Left cardiac atrium (tissue), 4 donors: Measurements from ENCODE around the gene CHPF. TPM values are rescaled to one million over a fixed set of nuclear protein-coding genes. Genes with fewer than 3 reads are reported as not detected.
A peak's percentile ranks its signal among the peaks of the same experiment; 100 is the strongest.

Experiments used
- ATAC-seq, 2 donors: fragments of 200-7000 bp; cut with Tn5 transposase; one replicate each; pipeline ENCODE4 v1.9.1; 2020; ENCODE audit warnings: mild to moderate bottlenecking in 2 of 2, moderate library complexity in 2 of 2
- DNase-seq: peaks from one replicate; pipeline ENCODE4 v3.0.0-alpha.2; 2020
- intact Hi-C, 2 donors: fragments of 100-400 bp; cut with DNase I; formaldehyde crosslinking; loops; one replicate each; pipeline versions ENCODE4 v1.14.1 to v1.15.1; 2022 to 2023
- total RNA-seq, 2 donors: library from RNA; stranded (reverse); fragmentation: NEBNext Ultra II Directional; extraction: Animal tissue kit (Norgen Biotek cat#: 25700); gene quantifications; one replicate each; pipeline ENCODE4 v1.2.1, GENCODE V29; 2021
- donor health status: DM: no; HTN: yes; CAD: no.
- donor health status: DM: no; HTN: yes; CAD: no; lungs with severe emphysema.
- donor health status: DM: yes; HTN: yes; CAD: no.
- donor health status: Dilated cardiomyopathy.

Gene CHPF
- total RNA-seq, 2 donors from 2014 or later, result 72.4 to 113 TPM

GRCh38 chr2:219522111-219523030 lies 21.2 kb downstream of the CHPF start:
- peak; percentile 14 to 50 for ATAC-seq
- peak; percentile 54 for DNase-seq
- intact Hi-C loops, result no loop called here

GRCh38 chr2:219521066-219521880 lies 22.3 kb downstream of the CHPF start:
- intact Hi-C loops, result no loop called here
- DNase-seq, result peak; percentile 51

GRCh38 chr2:219520079-219520478 lies 23.5 kb downstream of the CHPF start:
- DNase-seq (no peak), ATAC-seq (peak; percentile 45 to 48)
- intact Hi-C loops, result no loop called here

More at GRCh38 chr2:219521066-219521880, 22.3 kb downstream of the CHPF start:
- ATAC-seq, result peak; percentile 74 to 82

- intact Hi-C loops, result no loop called here
- DNase-seq, result no peak
- no peak for ATAC-seq
These were observed 24.1 kb downstream of the CHPF start for GRCh38 chr2:219519526-219519916.

GRCh38 chr2:219517954-219518778 lies 25.4 kb downstream of the CHPF start:
- ATAC-seq (no peak), DNase-seq (no peak)
- intact Hi-C loops, result no loop called here

GRCh38 chr2:219516888-219517287 lies 26.7 kb downstream of the CHPF start:
- intact Hi-C loops, result no loop called here
- no peak for DNase-seq
- ATAC-seq, result no peak

- intact Hi-C loops, result no loop called here
- DNase-seq (no peak), ATAC-seq (no peak)
These were observed 27.6 kb downstream of the CHPF start for GRCh38 chr2:219515874-219516629.

- DNase-seq (no peak), ATAC-seq (no peak)
- intact Hi-C loops, result no loop called here
These were observed 28.8 kb downstream of the CHPF start for GRCh38 chr2:219514836-219515235.

GRCh38 chr2:219514196-219514761 lies 29.3 kb downstream of the CHPF start, which contains the start of gene ASIC4:
Gene ASIC4, plus strand, starts transcription at chr2:219514482. Its CDS starts 243 bp downstream, at chr2:219514725.
- no peak for DNase-seq
- peak; percentile 7 to 51 for ATAC-seq
- intact Hi-C loops, result no loop called here

GRCh38 chr2:219513787-219514186 lies 29.8 kb downstream of the CHPF start:
- no peak for DNase-seq
- intact Hi-C loops, result no loop called here
- no peak for ATAC-seq

GRCh38 chr2:219512524-219513216 lies 30.9 kb downstream of the CHPF start:
- DNase-seq, result no peak
- no peak for ATAC-seq
- intact Hi-C loops, result no loop called here

GRCh38 chr2:219511547-219512325 lies 31.9 kb downstream of the CHPF start:
- intact Hi-C loops, result no loop called here
- no peak for DNase-seq

GRCh38 chr2:219510512-219511135 lies 33.0 kb downstream of the CHPF start:
- DNase-seq (no peak), ATAC-seq (no peak)
- intact Hi-C loops, result no loop called here

More at GRCh38 chr2:219511547-219512325, 31.9 kb downstream of the CHPF start:
- no peak for ATAC-seq

GRCh38 chr2:219509780-219510511 lies 33.7 kb downstream of the CHPF start:
- ATAC-seq (peak; percentile 69 to 73), DNase-seq (peak; percentile 62)
- intact Hi-C loops, result no loop called here

- ATAC-seq (peak; percentile 9 to 29), DNase-seq (no peak)
- intact Hi-C loops, result no loop called here
These were observed 34.4 kb downstream of the CHPF start for GRCh38 chr2:219508971-219509779.
